ENCODE measurements around the gene CEP104. TPM values are rescaled to one million over a fixed set of nuclear protein-coding genes. Genes with fewer than 3 reads are reported as not detected.

Gene CEP104
- total RNA-seq, 1 experiment from 2014 or later = 34.5 TPM

DNA sequence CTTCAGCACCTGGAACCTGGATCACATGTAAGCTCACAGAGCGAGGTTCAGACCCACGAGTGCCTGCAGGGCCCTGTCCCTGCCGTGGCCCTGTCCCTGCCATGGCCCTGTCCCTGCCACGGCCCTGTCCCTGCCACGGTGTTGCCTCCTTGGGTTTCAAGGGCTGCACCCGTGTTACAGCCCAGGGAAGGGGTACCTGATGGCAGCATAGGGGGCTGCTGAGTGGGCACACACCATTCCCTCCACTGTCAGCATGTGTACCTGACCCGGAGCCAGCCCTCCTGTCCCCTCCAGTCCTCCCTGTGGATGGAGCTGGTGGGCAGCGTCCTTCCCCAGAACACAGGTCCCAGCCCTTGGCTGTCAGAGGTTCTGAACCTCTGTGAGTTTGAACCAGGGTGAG, 15.5 kb upstream of the CEP104 start:
- Mint-ChIP-seq H3K36me3 (ENCODE audit: insufficient read depth in 1 of 3, low read depth in 3 of 3) (peaks cover 14 to 25% (median 15%) of the 10 kb centered on the region in 3 experiments), H3K4me3 (no peak overlapping the region), H3K4me1 (peaks cover 2 to 6% of the 10 kb centered on the region in 2 experiments; a peak in 3 of 4 replicates), H3K27ac (no peak overlapping the region), H3K27me3 (ENCODE audit: low read depth) (no peaks in the 10 kb centered on the region), H3K9me3 (peaks cover 6 to 8% of the 10 kb centered on the region in 2 experiments; a peak in 4 of 5 replicates)
- no peaks in the 10 kb centered on the region for H3K9me3 ChIP-seq (ENCODE audit: control insufficient read depth, low read depth, low read length)
- H3K4ac ChIP-seq (ENCODE audit: low read depth, low read length) = no peak overlapping the region
- no peak overlapping the region for H3K4me2 ChIP-seq (ENCODE audit: insufficient read depth, insufficient read length, low read length)
- DNase-seq = no peak
- H4K8ac ChIP-seq (replicated peaks; ENCODE audit: insufficient read length, low read depth, low read length) = no peak overlapping the region
- no peak overlapping the region for H3K18ac ChIP-seq (ENCODE audit: insufficient read length, low read depth, low read length)
- H3K56ac ChIP-seq (ENCODE audit: insufficient read length, low read depth, low read length) = no peak overlapping the region
- no peak overlapping the region for H2AK5ac ChIP-seq (ENCODE audit: insufficient read length, low read length)
- H4K91ac ChIP-seq (ENCODE audit: insufficient read length, low read depth, low read length) = no peak overlapping the region
- H2AFZ ChIP-seq (ENCODE audit: low read length) = no peak overlapping the region
- no peak overlapping the region for H2BK5ac ChIP-seq (ENCODE audit: insufficient read length, low read length)
- TF ChIP-seq, protein P1, sequence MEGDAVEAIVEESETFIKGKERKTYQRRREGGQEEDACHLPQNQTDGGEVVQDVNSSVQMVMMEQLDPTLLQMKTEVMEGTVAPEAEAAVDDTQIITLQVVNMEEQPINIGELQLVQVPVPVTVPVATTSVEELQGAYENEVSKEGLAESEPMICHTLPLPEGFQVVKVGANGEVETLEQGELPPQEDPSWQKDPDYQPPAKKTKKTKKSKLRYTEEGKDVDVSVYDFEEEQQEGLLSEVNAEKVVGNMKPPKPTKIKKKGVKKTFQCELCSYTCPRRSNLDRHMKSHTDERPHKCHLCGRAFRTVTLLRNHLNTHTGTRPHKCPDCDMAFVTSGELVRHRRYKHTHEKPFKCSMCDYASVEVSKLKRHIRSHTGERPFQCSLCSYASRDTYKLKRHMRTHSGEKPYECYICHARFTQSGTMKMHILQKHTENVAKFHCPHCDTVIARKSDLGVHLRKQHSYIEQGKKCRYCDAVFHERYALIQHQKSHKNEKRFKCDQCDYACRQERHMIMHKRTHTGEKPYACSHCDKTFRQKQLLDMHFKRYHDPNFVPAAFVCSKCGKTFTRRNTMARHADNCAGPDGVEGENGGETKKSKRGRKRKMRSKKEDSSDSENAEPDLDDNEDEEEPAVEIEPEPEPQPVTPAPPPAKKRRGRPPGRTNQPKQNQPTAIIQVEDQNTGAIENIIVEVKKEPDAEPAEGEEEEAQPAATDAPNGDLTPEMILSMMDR (conservative IDR thresholded peaks at IDR 0.05) = no peak
- H2BK20ac ChIP-seq (ENCODE audit: low read depth, low read length, poor library complexity, severe bottlenecking) = no peak overlapping the region
- H3T11ph ChIP-seq (ENCODE audit: low read length) = no peak overlapping the region
- no peak overlapping the region for H3K9ac ChIP-seq (ENCODE audit: extremely low read depth, insufficient read length, low read length)
- no peak overlapping the region for H3K23ac ChIP-seq (ENCODE audit: insufficient read length, low read depth, low read length)
- WGBS (ENCODE audit: extremely low coverage, insufficient read length, low lambda C conversion rate) = no CpG with 5 or more reads among the region's 8 CpGs
- no peaks in the 10 kb centered on the region for H3K23me2 ChIP-seq (ENCODE audit: insufficient read length, low read depth, low read length, poor library complexity, severe bottlenecking)
- H3K27me3 ChIP-seq (ENCODE audit: insufficient read depth, low read length) = no peaks in the 10 kb centered on the region
- no peaks in the 10 kb centered on the region for H3K79me2 ChIP-seq (ENCODE audit: insufficient read depth, low read length)
- H4K20me1 ChIP-seq (ENCODE audit: control insufficient read depth, insufficient read depth, insufficient read length) = no peaks in the 10 kb centered on the region
- H3K4me1 ChIP-seq (ENCODE audit: insufficient read depth, low read length) = no peaks in the 10 kb centered on the region
- no peak overlapping the region for H2BK15ac ChIP-seq (ENCODE audit: low read depth, low read length)
- H3K27ac ChIP-seq (ENCODE audit: insufficient read length, low read depth, low read length) = no peak overlapping the region
- no peak overlapping the region for H2BK120ac ChIP-seq (ENCODE audit: low read depth, low read length, poor library complexity, severe bottlenecking)
- no peak overlapping the region for H2BK12ac ChIP-seq (ENCODE audit: insufficient read length, low read depth, low read length)
- H3K14ac ChIP-seq (ENCODE audit: insufficient read depth, low read length) = no peak overlapping the region
- no peak overlapping the region for H4K5ac ChIP-seq (ENCODE audit: insufficient read length, low read depth, low read length)
- H3K79me1 ChIP-seq (ENCODE audit: insufficient read depth, low read depth, low read length, poor library complexity, severe bottlenecking) = no peaks in the 10 kb centered on the region

Measured in H9 (cell line).